Lower leg skin (tissue), 4 donors: ENCODE results near the gene FZD7. TPM values are rescaled to one million over a fixed set of nuclear protein-coding genes. Genes with fewer than 3 reads are reported as not detected.

Experiments used
- DNase-seq, 2 donors: peaks; one replicate each; pipeline ENCODE4 v3.0.0-alpha.2; 2019; ENCODE audit warnings: low spot score in 2 of 2
- H3K4me3 ChIP-seq: fragments of 200-600 bp; sonication (generic); 2 replicates; pipeline ENCODE4 v1.5.1; 2017; ENCODE audit warnings: mild to moderate bottlenecking, low read depth; ENCODE audit not compliant: poor library complexity, severe bottlenecking
- POLR2A ChIP-seq, 2 donors: fragments of 450-650 bp; IDR thresholded peaks; one replicate each; pipeline ENCODE4 v1.6.1; 2016 to 2017; ENCODE audit warnings: antibody characterized with exemption in 2 of 2, mild to moderate bottlenecking in 1 of 2, moderate library complexity in 1 of 2
- WGBS, 2 donors: methylation state at CpG; one replicate each; pipeline ENCODE4 v1.1.5; 2018; 5-methylcytosine and 5-hydroxymethylcytosine counted together
- intact Hi-C: fragments of 100-400 bp; cut with DNase I; formaldehyde crosslinking; loops from one replicate; pipeline ENCODE4 v1.15.0; 2023; ENCODE audit warnings: low total_unique reads
- total RNA-seq, 4 donors: library from RNA; depleted of rRNA; stranded (reverse); fragments of >200 nt; gene quantifications; one replicate each; pipeline ENCODE4 v1.1.0, GENCODE V29; 2016
- TF ChIP-seq, protein P1 (sequence below), 3 donors: fragments of 450-650 bp; IDR thresholded peaks; one replicate each; pipeline ENCODE4 v1.5.1; 2016; ENCODE audit warnings: antibody characterized with exemption in 3 of 3, mild to moderate bottlenecking in 3 of 3, moderate library complexity in 2 of 3

The FZD7 gene
- total RNA-seq, 4 donors from 2014 or later = 9.1 to 38.9 (median 22.1) TPM

DNA sequence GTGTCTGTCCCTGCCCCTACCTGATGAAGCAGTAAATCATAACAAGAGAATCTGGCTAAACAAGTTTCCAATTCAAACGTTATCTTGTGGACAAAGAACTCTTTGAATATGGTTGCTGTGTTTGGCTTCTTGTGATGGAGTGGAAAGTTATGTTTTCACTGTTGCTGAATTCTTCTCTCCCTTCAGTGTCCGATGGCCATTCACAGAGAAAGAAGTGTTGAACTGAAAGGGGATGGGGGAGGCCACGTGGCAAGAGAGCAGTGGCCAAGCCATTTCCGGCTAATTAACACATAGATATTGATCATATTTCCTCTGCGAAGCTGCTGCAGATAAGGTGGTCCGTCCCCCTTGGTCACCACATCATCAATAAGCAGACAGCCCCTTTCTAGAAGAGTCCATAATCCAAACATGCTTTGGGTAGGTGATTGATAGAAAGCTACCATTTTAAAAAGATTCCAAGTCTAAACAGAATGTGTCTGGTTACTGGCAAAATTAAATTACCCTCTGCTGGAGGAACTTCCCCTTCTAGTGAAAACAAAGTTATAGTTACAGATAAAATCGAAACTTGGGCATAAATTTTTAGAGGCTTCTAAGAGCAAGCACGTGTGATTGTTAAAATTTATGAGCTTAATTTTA, 36.9 kb upstream of the FZD7 start:
- no peak overlapping the region for H3K4me3 ChIP-seq
- TF ChIP-seq, protein P1, sequence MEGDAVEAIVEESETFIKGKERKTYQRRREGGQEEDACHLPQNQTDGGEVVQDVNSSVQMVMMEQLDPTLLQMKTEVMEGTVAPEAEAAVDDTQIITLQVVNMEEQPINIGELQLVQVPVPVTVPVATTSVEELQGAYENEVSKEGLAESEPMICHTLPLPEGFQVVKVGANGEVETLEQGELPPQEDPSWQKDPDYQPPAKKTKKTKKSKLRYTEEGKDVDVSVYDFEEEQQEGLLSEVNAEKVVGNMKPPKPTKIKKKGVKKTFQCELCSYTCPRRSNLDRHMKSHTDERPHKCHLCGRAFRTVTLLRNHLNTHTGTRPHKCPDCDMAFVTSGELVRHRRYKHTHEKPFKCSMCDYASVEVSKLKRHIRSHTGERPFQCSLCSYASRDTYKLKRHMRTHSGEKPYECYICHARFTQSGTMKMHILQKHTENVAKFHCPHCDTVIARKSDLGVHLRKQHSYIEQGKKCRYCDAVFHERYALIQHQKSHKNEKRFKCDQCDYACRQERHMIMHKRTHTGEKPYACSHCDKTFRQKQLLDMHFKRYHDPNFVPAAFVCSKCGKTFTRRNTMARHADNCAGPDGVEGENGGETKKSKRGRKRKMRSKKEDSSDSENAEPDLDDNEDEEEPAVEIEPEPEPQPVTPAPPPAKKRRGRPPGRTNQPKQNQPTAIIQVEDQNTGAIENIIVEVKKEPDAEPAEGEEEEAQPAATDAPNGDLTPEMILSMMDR (IDR thresholded peaks at IDR 0.05) = no peak
- no peak for TF ChIP-seq POLR2A (IDR thresholded peaks at IDR 0.05)
- DNase-seq = peak in 1 of 2 donors; percentile 61
- intact Hi-C loops = no loop called here
- WGBS, 2 donors = 40 to 43% methylated on average over 8 of the region's 8 CpGs

DNA sequence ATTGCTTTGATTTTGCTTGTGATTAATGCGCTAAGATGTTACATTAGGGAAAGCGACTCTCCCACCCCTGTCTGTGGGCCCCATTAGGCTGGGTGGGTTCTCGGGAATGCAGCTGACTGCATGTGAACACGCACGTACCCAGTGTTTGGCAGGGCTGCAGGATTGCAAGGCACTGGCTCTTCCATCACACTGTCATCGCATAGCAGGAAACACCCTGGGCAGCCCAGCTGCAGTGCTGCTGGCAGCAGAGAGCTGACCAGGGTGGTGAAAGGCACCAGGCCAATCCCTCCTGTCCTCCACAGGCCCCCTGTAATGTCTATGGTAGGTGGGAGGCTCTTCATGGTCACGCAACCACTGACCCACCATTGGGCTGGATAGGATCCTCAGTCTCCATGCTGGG, 34.4 kb upstream of the FZD7 start:
- TF ChIP-seq, protein P1 (IDR thresholded peaks at IDR 0.05) = no peak
- TF ChIP-seq POLR2A (IDR thresholded peaks at IDR 0.05) = no peak
- DNase-seq = peak in 1 of 2 donors; percentile 56
- 81 to 86% methylated on average over 7 of the region's 7 CpGs for WGBS, 2 donors
- intact Hi-C loops = no loop called here
- H3K4me3 ChIP-seq = no peak overlapping the region

DNA sequence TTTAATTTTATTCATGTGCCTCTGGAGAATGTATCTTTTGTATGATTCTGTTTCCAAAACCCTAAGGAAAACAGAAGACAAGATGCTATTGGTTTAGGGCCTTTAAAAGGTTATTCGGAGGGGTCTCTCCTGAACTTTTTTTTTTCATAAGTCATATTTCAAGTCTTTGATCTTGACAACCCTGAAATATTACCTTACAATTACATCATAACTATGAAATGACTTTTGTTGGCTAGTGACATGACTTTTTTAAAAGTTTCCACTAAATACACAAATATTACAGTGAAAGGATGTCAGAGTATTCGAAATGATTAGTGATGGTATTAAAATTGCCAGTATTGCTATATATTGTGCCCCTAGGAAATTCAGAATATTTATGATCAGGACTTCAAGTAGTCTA, 31.8 kb upstream of the FZD7 start:
- TF ChIP-seq POLR2A (IDR thresholded peaks at IDR 0.05) = no peak
- TF ChIP-seq, protein P1 (IDR thresholded peaks at IDR 0.05) = no peak

DNA sequence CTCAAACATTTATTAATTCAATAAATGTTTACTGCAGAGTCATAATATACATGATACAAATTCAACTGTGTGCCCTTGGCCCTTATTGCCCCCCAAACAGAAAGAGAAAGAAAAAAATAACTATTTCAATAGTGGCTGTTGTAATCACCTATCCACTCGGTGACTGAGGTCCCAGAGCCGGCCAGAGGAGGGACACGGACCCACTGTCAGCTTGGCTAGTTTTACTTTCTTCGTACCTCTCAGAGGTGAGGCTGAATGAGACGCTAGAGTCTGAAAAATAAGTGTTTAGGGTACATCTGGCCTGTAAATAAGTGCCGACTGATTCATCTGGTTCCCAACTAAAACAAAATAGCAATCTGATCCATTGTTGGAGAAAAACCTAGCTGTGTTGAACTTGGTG, 31.3 kb upstream of the FZD7 start:
- WGBS, 2 donors = 92 to 94% methylated on average over 6 of the region's 6 CpGs
- DNase-seq = no peak
- intact Hi-C loops = no loop called here
- no peak overlapping the region for H3K4me3 ChIP-seq
- no peak for TF ChIP-seq POLR2A (IDR thresholded peaks at IDR 0.05)
- TF ChIP-seq, protein P1 (IDR thresholded peaks at IDR 0.05) = no peak

More for the DNA sequence above, 31.8 kb upstream of the FZD7 start:
- intact Hi-C loops = no loop called here
- no peak for DNase-seq
- no peak overlapping the region for H3K4me3 ChIP-seq
- 76 to 82% methylated on average over 2 of the region's 2 CpGs for WGBS, 2 donors

DNA sequence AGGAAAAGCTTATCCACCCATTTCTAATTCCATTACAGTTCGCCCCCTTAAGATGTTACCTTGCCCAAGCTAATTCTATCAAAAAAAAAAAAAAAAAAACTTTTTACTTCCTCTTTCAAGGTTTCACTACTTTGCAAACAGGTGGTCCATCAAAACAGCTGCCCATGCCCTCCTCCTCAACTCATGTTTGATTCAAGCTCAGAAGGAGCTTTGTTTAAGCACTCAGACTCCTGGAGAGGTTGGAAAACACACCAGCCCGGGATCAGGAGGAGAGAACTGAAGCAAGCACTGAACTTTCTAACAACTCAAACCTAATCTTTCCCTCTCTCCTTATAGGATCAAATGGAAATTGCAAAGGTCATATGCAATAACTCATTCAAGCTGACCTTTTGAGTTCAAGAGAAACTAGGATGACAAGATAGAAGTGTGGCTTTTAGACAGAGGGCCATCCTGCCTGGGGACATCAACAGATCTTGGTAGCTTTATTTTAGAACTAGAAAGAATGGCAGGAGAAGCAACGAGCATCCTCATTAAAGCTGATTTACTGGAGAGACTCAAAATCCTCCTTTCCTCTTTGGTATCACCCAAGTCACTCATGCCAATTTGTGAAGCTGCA, 28.3 kb upstream of the FZD7 start:
- 79 to 80% methylated on average over 3 of the region's 3 CpGs for WGBS, 2 donors
- peak in 1 of 2 donors; percentile 25 for DNase-seq
- intact Hi-C loops = no loop called here
- TF ChIP-seq, protein P1 (IDR thresholded peaks at IDR 0.05) = no peak
- TF ChIP-seq POLR2A (IDR thresholded peaks at IDR 0.05) = no peak
- H3K4me3 ChIP-seq = no peak overlapping the region
